CD8-positive, alpha-beta memory T cell (primary cell): Measurements from ENCODE around the gene CERT1. TPM values are rescaled to one million over a fixed set of nuclear protein-coding genes. Genes with fewer than 3 reads are reported as not detected.
"Not testable (repeated sequence)": the region's sequence is repeated elsewhere in the genome, so short reads cannot be mapped to it uniquely, and the experiment has no call there.

Source experiments
- CTCF ChIA-PET: fragments of 350-600 bp; sonication (Branson Sonifier 250); formaldehyde crosslinking; loops from one replicate; lab custom pipeline; 2021; ENCODE audit warnings: antibody characterized with exemption; lab: Charles Lee
- POLR2A ChIA-PET: fragments of 350-600 bp; sonication (Branson Sonifier 250); formaldehyde crosslinking; loops from one replicate; lab custom pipeline; 2021; ENCODE audit warnings: antibody characterized with exemption; lab: Charles Lee
- DNase-seq, 5 donors: peaks; one replicate each; pipeline versions ENCODE4 v3.0.0 to v3.0.0-alpha.2; 2020 to 2022; ENCODE audit warnings: mixed read lengths in 1 of 5
- H3K27ac ChIP-seq: one replicate; pipeline ENCODE4 v1.7.0; 2013; ENCODE audit warnings: low read depth, mild to moderate bottlenecking, low read length, moderate library complexity
- H3K27me3 ChIP-seq: 2 replicates; pipeline ENCODE4 v1.7.0; 2013; ENCODE audit warnings: low read length, mild to moderate bottlenecking; ENCODE audit not compliant: insufficient read depth, poor library complexity, severe bottlenecking
- H3K36me3 ChIP-seq: 2 replicates; pipeline ENCODE4 v1.7.0; 2013; ENCODE audit warnings: mild to moderate bottlenecking, low read length, moderate library complexity; ENCODE audit not compliant: insufficient read depth
- H3K4me1 ChIP-seq: 2 replicates; pipeline ENCODE4 v1.7.0; 2013; ENCODE audit warnings: mild to moderate bottlenecking, low read length, moderate library complexity; ENCODE audit not compliant: insufficient read depth
- H3K4me3 ChIP-seq: 2 replicates; pipeline ENCODE4 v1.7.0; 2013; ENCODE audit warnings: mild to moderate bottlenecking, low read length
- H3K9me3 ChIP-seq: 2 replicates; pipeline ENCODE4 v1.7.0; 2013; ENCODE audit warnings: mild to moderate bottlenecking, low read length
- H3K27ac Mint-ChIP-seq, 8 donors: one replicate each; pipeline ENCODE4 v1.8.0; 2020 to 2021; ENCODE audit warnings: mixed read lengths in 8 of 8, mild to moderate bottlenecking in 6 of 8, inconsistent platforms in 3 of 8, moderate library complexity in 3 of 8
- H3K27me3 Mint-ChIP-seq, 2 donors: one replicate each; pipeline ENCODE4 v1.8.0; 2020 to 2021; ENCODE audit warnings: mixed read lengths in 2 of 2, mild to moderate bottlenecking in 1 of 2, moderate library complexity in 1 of 2
- H3K36me3 Mint-ChIP-seq, 3 donors: one replicate each; pipeline ENCODE4 v1.8.0; 2020 to 2021; ENCODE audit warnings: mixed read lengths in 3 of 3, inconsistent platforms in 1 of 3, mild to moderate bottlenecking in 1 of 3
- H3K4me1 Mint-ChIP-seq, 3 donors: one replicate each; pipeline ENCODE4 v1.8.0; 2020 to 2021; ENCODE audit warnings: mixed read lengths in 3 of 3, inconsistent platforms in 1 of 3, mild to moderate bottlenecking in 1 of 3
- H3K4me3 Mint-ChIP-seq, 7 donors: one replicate each; pipeline ENCODE4 v1.8.0; 2020 to 2021; ENCODE audit warnings: mixed read lengths in 7 of 7, mild to moderate bottlenecking in 6 of 7, moderate library complexity in 4 of 7, inconsistent platforms in 2 of 7
- H3K9me3 Mint-ChIP-seq, 5 donors: one replicate each; pipeline ENCODE4 v1.8.0; 2020 to 2022; ENCODE audit warnings: mixed read lengths in 5 of 5, mild to moderate bottlenecking in 3 of 5, moderate library complexity in 2 of 5, inconsistent platforms in 1 of 5
- polyA plus RNA-seq: library from polyadenylated mRNA; unstranded; fragments of 300-500 nt; fragmentation: Illumina TruSeq; gene quantifications from one replicate; pipeline ENCODE4 v1.2.3, GENCODE V29; 2021
- total RNA-seq, 2 experiments: library from RNA; stranded (reverse); gene quantifications; one replicate each; pipeline ENCODE4 v1.2.3, GENCODE V29; 2021

Gene CERT1
- total and polyA plus RNA-seq, 3 experiments from 2014 or later, result 18.5 to 35.4 (median 35.0) TPM

DNA sequence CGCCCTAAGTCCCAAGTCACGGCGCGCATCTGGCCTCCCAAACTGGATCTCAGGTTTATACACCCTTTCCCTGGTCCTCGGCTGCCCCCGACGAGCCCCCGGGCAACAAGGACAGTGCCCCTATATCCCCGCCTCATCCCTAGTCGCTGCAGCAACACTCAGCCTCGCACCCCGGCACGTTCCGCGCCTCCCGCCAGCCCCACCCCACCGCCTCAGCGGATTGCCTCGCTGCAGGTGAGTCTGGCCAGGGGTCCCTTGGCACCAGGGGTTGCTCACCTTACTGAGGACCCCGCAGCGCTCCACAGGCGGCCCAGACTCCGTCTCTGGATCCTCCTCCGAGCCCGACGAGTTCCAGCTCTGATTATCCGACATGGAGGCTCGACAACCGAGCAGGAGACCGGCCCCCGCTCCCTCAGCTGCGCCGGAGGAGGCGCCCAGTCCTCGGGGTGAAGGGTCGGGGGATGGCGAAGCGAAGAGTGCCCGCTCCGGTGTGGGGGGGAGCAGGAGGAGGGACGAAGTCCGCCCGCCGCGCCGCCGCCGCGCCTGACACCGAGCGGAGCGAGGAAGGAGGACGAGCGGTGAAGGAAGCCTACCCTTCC lies 494 bp downstream of the CERT1 start:
- Histone ChIP-seq H3K36me3 (no peaks in the 10 kb centered on the region), H3K4me1 (peaks cover 43% of the 10 kb centered on the region), H3K4me3 (peak overlapping the region; percentile 83), H3K27ac (peak overlapping the region; percentile 79), H3K9me3 (no peaks in the 10 kb centered on the region), H3K27me3 (no peaks in the 10 kb centered on the region)
- ChIA-PET CTCF (interaction anchor here (1.0 kb wide), 1 partner anchor 274 kb away, joined by 3 read pairs; the partner anchor contains the start of gene ANKRD31), POLR2A (interaction anchor here (1.2 to 2.4 kb wide), 2 partner anchors 174 to 181 kb away, joined by 3 to 10 read pairs; partner anchors contain the start of gene HMGCR)
- no peaks in the 10 kb centered on the region for H3K9me3 Mint-ChIP-seq
- H3K4me3 Mint-ChIP-seq, result peak overlapping the region; percentile 86 to 97 (median 95)
- H3K27ac Mint-ChIP-seq, result peak overlapping the region; percentile 92 to 98 (median 96)
- DNase-seq, result peak in 3 of 5 donors; percentile 33 to 70 (median 48)
- peaks cover 52 to 74% (median 73%) of the 10 kb centered on the region in 3 donors for H3K4me1 Mint-ChIP-seq
- H3K36me3 Mint-ChIP-seq, result peaks cover 0 to 13% (median 5%) of the 10 kb centered on the region in 3 donors
- H3K27me3 Mint-ChIP-seq, result no peaks in the 10 kb centered on the region

DNA sequence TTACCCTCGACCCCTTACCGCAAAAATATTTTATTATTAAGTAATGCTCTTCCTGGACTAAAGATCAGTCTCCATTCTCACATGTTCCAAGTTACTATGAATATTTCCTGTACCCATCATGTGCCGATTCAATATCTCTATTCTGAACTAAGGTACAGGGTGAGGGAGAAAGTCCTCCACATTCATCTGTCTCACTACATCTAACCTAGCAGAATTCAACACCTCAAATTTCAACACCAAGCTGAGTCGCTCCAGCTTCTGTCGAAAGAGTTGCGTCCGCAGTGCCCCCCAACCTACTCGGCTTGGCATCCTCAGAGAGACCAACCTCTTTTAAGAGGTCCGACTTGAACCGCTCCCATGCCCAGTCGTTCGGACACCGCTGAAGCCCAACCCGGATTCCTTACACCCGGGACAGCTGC lies 1.0 kb downstream of the CERT1 start:
- H3K27me3 Mint-ChIP-seq, result no peaks in the 10 kb centered on the region
- peak in 1 of 5 donors; percentile 1 for DNase-seq
- peaks cover 0 to 16% (median 5%) of the 10 kb centered on the region in 3 donors for H3K36me3 Mint-ChIP-seq
- no peaks in the 10 kb centered on the region for H3K9me3 ChIP-seq
- peak overlapping the region in 7 of 8 donors; percentile 62 to 98 (median 96) for H3K27ac Mint-ChIP-seq
- H3K27me3 ChIP-seq, result no peaks in the 10 kb centered on the region
- H3K9me3 Mint-ChIP-seq, result no peaks in the 10 kb centered on the region
- H3K4me1 Mint-ChIP-seq, result peaks cover 55 to 77% (median 76%) of the 10 kb centered on the region in 3 donors
- H3K4me3 ChIP-seq, result peak overlapping the region; percentile 83
- peaks cover 43% of the 10 kb centered on the region for H3K4me1 ChIP-seq
- ChIA-PET CTCF (no interaction called here), POLR2A (interaction anchor here (1.2 to 2.4 kb wide), 2 partner anchors 173 to 180 kb away, joined by 3 to 10 read pairs; partner anchors contain the start of gene HMGCR)
- peak overlapping the region; percentile 79 for H3K27ac ChIP-seq
- peak overlapping the region; percentile 86 to 97 (median 95) for H3K4me3 Mint-ChIP-seq
- no peaks in the 10 kb centered on the region for H3K36me3 ChIP-seq

DNA sequence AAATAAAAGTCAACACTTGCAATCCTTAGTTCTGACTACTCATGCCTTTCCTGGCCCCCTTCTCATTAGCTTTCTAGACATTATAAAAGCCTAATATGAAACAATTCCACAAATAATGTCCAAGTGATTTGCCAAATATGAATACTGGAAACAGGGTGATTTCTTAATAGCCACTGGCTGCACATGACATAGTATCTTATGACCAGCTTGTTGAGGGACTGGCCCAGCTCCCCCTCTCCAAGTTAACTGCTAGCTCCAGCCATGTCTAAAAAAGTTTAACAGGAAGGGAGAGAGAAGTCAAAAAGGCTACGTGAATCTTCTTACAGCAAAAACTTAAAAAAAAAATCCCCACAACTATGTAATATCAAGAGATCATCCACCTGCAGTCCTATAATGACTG lies 1.5 kb downstream of the CERT1 start:
- CTCF ChIA-PET, result no interaction called here
- H3K36me3 ChIP-seq, result no peaks in the 10 kb centered on the region
- DNase-seq, result no peak
- H3K27ac ChIP-seq, result peak overlapping the region; percentile 79
- peak overlapping the region; percentile 83 for H3K4me3 ChIP-seq
- Mint-ChIP-seq H3K9me3 (no peaks in the 10 kb centered on the region), H3K4me1 (peaks cover 54 to 77% (median 76%) of the 10 kb centered on the region in 3 donors), H3K4me3 (peak overlapping the region; percentile 86 to 97 (median 95)), H3K27me3 (no peaks in the 10 kb centered on the region), H3K36me3 (peaks cover 0 to 18% (median 5%) of the 10 kb centered on the region in 3 donors), H3K27ac (peak overlapping the region in 6 of 8 donors; percentile 16 to 96 (median 48))
- H3K9me3 ChIP-seq, result no peaks in the 10 kb centered on the region
- peaks cover 43% of the 10 kb centered on the region for H3K4me1 ChIP-seq
- H3K27me3 ChIP-seq, result no peaks in the 10 kb centered on the region
- POLR2A ChIA-PET, result interaction anchor here (1.2 kb wide), 1 partner anchor 180 kb away, joined by 3 read pairs; no protein-coding TSS in a partner anchor

DNA sequence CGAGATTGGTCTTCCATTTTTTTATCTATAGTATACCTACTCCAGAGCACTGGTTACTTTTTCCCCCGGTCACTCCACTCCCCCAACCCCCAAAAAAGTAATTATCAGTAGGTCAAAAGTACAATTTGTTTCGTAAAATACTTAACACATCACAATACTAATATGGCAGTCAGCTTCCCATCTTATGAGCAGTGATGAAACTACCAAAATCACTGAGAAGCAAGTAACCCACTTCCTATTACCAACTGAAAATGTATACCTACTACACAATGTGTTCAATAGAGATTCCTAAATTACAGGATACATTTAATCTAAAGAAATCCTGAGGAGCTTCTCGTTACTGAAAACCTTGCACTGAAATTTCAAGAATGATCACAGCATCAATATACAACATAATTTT lies 1.9 kb downstream of the CERT1 start:
- Histone ChIP-seq H3K27me3 (no peaks in the 10 kb centered on the region), H3K9me3 (no peaks in the 10 kb centered on the region), H3K36me3 (no peaks in the 10 kb centered on the region), H3K4me1 (peaks cover 43% of the 10 kb centered on the region), H3K27ac (peak overlapping the region; percentile 79), H3K4me3 (peak overlapping the region; percentile 83)
- DNase-seq, result no peak
- Mint-ChIP-seq H3K4me1 (peaks cover 55 to 78% (median 76%) of the 10 kb centered on the region in 3 donors), H3K4me3 (peak overlapping the region; percentile 86 to 97 (median 95)), H3K27ac (peak overlapping the region in 2 of 8 donors; percentile 14 to 96), H3K9me3 (no peaks in the 10 kb centered on the region), H3K36me3 (peaks cover 0 to 20% (median 7%) of the 10 kb centered on the region in 3 donors), H3K27me3 (no peaks in the 10 kb centered on the region)
- ChIA-PET POLR2A (interaction anchor here (1.2 kb wide), 1 partner anchor 179 kb away, joined by 3 read pairs; no protein-coding TSS in a partner anchor), CTCF (interaction anchor here (0.5 kb wide), 1 partner anchor 17 kb away, joined by 3 read pairs; no protein-coding TSS in a partner anchor)

DNA sequence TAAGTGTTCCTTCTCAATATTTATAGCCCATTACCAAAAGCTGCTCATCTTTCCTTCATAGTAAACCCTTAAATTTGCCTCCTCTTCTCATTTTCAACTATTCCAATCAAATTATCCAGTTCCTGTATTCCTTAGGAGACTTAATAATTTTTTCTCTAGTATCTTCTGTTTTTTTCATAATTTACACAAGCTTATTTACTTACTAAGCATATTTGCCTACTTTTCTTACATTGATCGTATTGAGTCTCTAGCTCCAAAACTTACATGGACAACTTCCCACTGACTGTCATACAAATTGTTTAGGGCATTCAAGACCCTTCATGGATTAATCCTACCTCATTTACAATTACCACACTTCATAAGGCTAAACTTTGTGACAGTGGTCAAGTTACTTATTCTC lies 3.6 kb downstream of the CERT1 start:
- Mint-ChIP-seq H3K27me3 (no peaks in the 10 kb centered on the region), H3K27ac (no peak overlapping the region), H3K4me3 (peak overlapping the region in 1 of 7 donors; percentile 72), H3K4me1 (peaks cover 53 to 67% (median 65%) of the 10 kb centered on the region in 3 donors), H3K9me3 (no peaks in the 10 kb centered on the region), H3K36me3 (peaks cover 0 to 27% (median 10%) of the 10 kb centered on the region in 3 donors)
- H3K27ac ChIP-seq, result no peak overlapping the region
- H3K9me3 ChIP-seq, result no peaks in the 10 kb centered on the region
- ChIA-PET CTCF (no interaction called here), POLR2A (no interaction called here)
- H3K36me3 ChIP-seq, result no peaks in the 10 kb centered on the region
- H3K4me3 ChIP-seq, result no peak overlapping the region
- DNase-seq, result no peak
- H3K27me3 ChIP-seq, result no peaks in the 10 kb centered on the region
- peaks cover 35% of the 10 kb centered on the region for H3K4me1 ChIP-seq

DNA sequence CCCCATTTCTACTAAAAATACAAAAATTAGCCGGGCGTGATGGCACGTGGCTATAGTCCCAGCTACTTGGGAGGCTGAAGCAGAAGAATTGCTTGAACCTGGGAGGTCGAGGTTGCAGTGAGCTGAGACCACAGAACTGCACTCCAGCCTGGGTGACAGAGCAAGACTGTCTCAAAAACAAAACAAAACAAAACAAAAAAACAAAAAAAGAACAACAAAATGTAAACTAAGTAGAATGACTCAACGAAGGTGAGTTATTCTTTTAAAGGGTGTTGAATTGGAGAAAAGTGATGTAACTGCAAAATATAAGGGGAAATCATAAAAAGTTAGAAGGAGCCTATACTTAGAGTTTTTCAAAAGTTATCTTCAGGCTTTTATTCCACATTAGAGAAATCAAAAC lies 6.3 kb downstream of the CERT1 start:
- Mint-ChIP-seq H3K36me3 (peaks cover 7 to 29% (median 18%) of the 10 kb centered on the region in 3 donors), H3K4me1 (peaks cover 43 to 69% (median 65%) of the 10 kb centered on the region in 3 donors), H3K27ac (peak overlapping the region in 1 of 8 donors; percentile 70)
- H3K9me3 Mint-ChIP-seq, H3K9me3 ChIP-seq, POLR2A ChIA-PET, H3K27ac ChIP-seq, DNase-seq, H3K4me3 ChIP-seq, H3K36me3 ChIP-seq, CTCF ChIA-PET, H3K27me3 Mint-ChIP-seq, H3K27me3 ChIP-seq, H3K4me3 Mint-ChIP-seq: not testable (repeated sequence)
- H3K4me1 ChIP-seq, result peaks cover 21% of the 10 kb centered on the region

DNA sequence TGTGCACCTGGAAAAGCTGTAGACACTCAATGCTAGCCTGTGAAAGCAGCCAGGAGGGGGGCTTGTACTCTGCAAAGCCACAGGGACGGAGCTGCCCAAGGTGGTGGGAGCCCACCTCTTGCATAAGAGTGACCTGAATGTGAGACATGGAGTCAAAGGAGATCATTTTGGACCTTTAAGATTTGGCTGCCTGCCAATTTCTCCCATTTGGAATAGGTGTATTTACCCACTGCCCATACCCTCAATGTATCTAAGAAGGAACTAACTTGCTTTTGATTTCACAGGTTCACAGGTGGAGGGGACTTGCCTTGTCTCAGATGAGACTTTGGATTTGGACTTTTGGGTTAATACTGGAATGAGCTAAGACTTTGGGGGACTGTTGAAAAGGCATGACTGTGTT lies 12.6 kb downstream of the CERT1 start:
- H3K4me3 ChIP-seq, H3K27me3 ChIP-seq, H3K9me3 ChIP-seq, H3K4me1 ChIP-seq, H3K4me3 Mint-ChIP-seq, H3K27me3 Mint-ChIP-seq, H3K9me3 Mint-ChIP-seq, H3K27ac ChIP-seq, CTCF ChIA-PET, H3K27ac Mint-ChIP-seq, DNase-seq, POLR2A ChIA-PET, H3K36me3 ChIP-seq: not testable (repeated sequence)
- H3K36me3 Mint-ChIP-seq, result peaks cover 19 to 57% (median 31%) of the 10 kb centered on the region in 3 donors
- peaks cover 20 to 46% (median 44%) of the 10 kb centered on the region in 3 donors for H3K4me1 Mint-ChIP-seq

DNA sequence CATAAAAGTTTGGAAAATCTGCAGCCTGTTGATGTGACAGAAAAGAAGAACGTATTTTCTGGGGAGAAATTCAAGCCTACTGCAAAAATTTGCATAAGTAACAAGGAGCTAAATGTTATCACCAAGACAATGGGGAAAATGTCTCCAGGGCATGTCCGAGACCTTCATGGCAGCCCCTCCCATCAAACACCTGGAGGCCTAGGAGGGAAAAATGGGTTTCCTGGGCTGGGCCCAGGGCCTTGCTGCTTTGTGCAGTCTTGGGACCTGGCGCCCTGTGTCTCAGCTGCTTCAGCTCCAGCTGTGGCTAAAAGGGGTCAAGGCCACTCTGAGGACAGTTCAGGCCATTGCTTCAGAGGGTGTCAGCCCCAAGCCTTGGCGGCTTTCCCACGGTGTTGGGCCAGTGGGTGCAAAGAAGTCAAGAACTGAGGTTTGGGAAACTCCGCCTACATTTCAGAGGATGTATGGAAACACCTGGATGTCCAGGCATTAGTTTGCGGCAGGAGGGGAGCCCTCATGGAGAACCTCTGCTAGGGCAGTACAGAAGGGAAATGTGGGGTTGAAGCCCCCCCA lies 13.1 kb downstream of the CERT1 start:
- no peak overlapping the region for H3K27ac ChIP-seq
- H3K36me3 Mint-ChIP-seq, result peaks cover 19 to 59% (median 28%) of the 10 kb centered on the region in 3 donors
- H3K36me3 ChIP-seq, result peaks cover 6% of the 10 kb centered on the region
- CTCF ChIA-PET, result no interaction called here
- H3K4me1 Mint-ChIP-seq, result peaks cover 21 to 41% (median 41%) of the 10 kb centered on the region in 3 donors
- no peaks in the 10 kb centered on the region for H3K9me3 Mint-ChIP-seq
- POLR2A ChIA-PET, result no interaction called here
- H3K9me3 ChIP-seq, result no peaks in the 10 kb centered on the region
- no peak for DNase-seq
- H3K4me3 Mint-ChIP-seq, result no peak overlapping the region
- H3K27ac Mint-ChIP-seq, result peak overlapping the region in 1 of 8 donors; percentile 18
- H3K27me3 Mint-ChIP-seq, result no peaks in the 10 kb centered on the region
- no peak overlapping the region for H3K4me3 ChIP-seq
- no peaks in the 10 kb centered on the region for H3K27me3 ChIP-seq
- H3K4me1 ChIP-seq, result no peaks in the 10 kb centered on the region
